HG03066 (cell line): ENCODE data around the gene DCHS2.
A peak's percentile ranks its signal among the peaks of the same experiment; 100 is the strongest.

ENCODE experiments used
- ATAC-seq: cut with Tn5 transposase; IDR thresholded peaks from one replicate; pipeline ENCODE4 v1.9.1; 2021; ENCODE audit warnings: low read depth; ENCODE audit not compliant: unreplicated experiment

DCHS2 gene, protein sequence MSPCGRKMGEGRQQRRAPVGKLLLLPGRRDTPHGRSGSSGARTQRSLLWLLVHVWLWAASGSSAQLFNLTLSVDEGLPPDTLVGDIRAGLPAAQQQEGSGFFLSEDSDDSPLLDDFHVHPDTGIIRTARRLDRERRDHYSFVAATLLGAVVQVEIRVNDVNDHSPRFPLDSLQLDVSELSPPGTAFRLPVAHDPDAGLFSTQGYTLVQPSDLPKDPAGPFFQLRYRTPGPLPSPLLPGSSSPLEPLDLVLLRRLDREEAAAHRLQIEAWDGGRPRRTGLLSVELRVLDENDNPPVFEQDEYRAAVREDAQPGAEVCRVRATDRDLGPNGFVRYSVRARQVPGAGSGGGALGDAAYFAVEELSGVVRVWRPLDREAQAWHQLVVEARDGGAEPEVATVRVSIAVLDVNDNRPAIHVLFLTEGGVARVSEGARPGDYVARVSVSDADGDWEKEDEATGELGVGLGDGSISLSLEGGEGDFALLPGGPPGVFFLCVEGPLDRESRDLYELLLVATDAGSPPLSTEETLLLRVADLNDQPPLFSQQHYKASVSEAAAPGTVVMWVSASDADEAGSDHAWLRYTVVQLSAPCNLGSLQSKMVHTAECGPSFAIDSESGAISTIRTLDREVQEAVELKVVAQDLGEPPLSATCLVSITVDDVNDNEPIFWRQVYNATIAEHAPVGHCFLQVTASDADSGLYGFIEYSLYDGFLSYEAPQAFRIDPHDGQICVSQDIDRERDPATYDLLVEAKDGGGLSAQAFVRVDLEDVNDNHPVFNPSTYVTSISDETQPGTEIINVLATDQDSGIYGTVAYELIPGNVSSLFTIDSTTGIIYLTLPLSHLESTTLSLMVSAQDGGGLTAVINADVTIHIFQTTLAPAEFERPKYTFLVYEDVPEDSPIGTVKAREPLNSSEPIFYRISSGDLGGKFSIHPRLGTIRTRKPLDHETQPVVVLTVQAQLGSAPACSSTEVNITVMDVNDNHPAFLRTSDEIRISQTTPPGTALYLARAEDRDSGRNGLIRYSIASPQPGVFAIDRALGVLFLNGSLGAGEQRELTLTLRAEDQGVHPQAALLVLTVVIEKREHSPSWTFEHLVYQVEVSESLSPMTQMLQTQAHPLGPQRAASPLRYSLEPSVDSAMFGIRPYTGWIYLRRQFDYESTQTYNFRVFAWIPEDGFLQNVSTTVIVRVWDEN (N-terminal part only)

DNA sequence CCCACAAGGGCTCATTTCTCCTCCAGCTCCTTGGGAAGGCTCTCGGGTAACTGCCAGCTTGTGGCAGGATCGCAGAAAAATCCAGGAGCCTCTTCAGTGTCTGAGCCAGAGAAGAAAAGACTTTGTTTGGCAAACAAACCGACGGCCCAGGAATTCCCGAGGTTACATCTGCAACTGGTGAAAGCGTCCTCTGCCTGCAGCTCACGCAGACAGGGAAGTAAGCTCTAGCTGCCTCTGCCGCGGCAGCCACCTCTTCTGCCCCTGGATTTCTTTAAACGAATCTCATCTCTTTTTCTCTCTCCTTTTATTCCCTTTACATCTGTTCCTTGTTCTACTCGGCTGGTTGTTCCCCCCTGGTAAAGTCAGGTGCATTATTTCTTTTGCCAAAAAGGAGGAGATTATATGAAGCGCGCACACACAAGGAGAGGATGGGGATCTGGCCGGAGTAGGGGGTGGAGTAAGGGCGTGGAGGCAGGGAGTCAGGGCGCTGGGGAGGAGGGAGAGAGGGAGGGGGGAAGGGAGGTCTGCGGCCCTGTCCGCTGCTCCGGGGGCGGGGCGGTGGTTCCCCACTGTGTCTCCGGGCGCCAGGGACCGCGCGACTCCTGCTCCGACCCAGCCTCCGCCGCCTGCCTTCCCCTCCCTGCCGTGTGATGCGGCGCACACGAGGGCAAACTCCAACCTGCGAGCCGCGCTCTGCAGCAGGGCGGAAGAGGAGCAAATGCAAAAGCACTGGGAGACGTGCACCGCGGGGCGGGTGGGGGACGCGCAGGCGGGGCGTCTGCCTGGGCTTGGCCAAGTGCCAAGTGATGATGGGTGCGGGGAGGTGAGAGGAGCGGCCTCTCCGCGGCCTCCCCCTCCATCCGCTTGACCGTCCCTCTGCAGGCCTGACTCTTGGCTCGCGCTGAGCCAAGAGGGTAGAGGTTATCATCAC is at the start of gene DCHS2:
TSS of gene DCHS2 (minus strand) at position 459 of the 931 bp plus-strand sequence. CDS start at position 15, 444 bp downstream.
- ATAC-seq, result peak; percentile 60

DNA sequence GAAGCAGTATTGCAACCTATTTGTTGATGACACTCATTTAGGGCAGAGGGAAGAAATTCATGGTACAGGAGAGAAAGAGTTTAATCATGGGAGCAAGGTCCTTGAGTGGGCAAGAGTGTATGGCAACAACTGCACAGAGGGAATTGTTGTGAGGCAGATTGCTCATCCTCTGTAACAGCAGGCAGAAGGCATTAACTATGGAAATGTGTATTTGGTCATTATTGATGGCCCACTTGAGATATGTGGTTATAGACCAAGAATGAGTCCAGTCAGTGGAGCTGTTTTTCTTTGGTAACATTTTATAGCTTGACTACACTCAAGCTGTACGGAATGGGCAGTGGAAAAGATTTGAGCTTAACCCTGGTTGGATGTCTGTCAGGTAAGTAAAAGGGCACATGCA is 42.7 kb upstream of the DCHS2 start:
- ATAC-seq, result no peak

DNA sequence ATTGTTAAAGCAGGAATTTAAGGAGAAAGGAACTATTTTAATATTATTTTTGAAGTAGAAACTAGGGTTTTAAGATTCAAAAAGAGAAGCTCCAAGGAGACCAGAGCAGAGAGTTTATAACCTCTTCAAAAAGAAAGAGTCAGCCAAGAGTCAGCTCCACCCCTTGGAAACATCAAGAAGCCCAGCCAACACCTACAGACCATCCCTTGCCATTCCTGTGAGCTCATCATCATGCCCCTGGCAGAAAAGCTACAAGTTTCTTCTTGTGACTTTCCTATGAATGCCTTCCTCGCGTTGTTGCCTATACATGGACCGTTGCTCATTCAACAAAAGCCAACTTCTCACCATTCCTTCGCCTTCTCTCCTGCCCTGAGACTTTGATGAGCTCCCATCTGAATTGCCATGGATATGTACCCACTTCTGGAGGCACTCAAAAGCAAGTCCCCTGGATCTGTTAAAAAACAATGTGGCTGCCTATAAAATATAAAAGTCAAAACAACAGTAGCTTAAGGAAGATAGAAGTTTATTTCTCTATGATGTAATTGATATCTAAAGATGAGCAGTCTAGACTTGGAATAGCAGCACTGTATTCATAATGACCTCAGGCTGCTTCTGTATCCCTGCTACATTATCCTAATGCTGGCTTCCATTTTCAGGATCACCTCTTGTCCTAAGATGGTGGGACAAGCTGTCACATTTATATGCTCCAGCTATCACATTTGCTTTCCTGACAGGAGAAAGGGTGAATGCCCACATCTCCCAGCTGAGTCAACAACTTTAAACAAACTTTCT is 38.3 kb upstream of the DCHS2 start:
- no peak for ATAC-seq

DNA sequence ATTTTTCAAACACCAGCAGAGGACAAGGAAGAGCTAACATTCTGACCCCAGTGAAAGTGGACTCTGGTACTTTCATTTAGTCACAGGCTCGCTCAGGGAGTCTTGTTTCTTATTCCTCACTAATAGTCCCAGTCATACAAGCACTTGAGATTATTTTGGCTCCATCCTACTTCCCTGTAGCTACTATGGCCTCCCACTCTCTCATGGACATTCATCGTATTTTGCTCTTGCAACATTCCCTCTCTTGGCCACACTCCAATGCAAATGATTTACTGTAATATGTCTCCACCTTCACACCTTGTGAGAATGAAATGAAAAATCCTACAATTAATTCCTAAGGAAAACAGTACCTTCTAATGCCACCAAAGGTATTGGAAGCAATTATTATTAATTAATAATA is 37.3 kb upstream of the DCHS2 start:
- ATAC-seq, result no peak

DNA sequence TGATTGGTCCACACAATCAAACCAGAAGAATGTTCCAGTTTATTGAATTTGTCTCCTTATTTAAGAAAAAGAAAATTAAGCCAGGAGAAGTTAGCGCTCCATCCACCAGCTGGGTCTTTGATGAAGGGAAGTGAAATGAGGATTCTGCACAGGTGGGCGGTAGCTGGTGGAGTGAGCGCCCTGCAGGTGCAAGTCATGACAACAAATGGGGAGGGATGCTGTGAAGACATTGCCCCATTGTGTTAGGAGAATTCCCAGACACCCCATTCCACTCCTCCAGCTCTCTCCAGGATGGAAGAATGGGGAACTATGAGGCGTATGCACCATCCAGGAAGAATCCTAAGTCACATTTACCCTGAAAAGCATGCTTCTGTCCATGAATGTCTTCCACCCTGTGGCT is 35.7 kb upstream of the DCHS2 start:
- ATAC-seq, result no peak

DNA sequence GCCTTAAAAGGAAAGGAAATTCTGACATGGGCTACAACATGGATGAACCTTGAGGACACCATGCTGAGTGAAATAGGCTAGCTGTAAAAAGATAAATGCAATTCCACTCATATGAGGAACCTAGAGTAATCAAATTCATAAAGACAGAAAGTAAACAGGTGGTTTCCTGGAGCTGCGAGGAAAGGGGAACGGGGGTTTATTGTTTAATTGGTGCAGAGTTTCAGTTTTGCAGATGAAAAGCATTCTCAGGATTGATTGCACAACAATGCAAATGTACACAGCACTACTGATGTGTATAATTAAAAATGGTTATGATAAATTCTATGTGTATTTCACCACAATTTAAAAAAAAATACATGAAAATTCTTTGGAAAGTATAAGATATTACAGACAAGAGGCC is 34.6 kb upstream of the DCHS2 start:
- no peak for ATAC-seq

DNA sequence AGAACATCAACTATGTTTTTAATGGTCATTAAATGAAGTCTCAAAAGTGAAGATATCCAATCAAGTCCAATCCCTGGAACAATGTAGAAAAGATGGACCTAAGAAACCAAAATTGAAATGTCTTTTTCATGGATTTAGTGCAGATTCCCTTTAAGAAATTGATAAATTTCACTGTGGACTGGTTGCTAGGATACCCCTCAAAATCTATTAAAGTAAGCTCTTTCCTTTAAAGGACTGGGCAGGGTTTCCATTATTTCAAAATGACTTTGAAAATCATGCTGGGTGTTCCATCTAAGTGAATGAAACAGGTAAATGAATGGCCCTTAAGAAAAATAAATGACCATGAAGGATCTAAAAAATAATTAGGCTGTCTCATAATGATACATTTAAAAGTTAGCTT is 30.0 kb upstream of the DCHS2 start:
- ATAC-seq, result no peak

DNA sequence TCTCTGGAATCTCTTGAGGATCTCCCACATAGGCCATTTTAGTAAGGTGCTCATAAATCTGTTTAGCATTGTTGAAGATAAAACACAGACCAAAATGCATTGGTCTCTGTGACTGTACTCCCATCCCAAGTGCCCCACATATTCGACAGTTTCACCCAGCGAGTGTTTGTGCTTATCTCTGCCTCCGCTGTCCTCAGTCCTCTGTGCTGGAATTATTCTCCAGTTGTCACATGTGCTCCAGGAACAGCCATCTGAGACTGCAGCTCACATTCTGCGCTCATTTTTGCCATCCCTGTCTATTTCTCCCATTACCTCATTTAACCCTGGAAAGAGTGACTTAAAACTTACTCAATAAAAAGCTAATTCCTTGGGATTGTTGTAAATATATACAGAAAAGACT is 27.6 kb upstream of the DCHS2 start:
- ATAC-seq, result no peak

DNA sequence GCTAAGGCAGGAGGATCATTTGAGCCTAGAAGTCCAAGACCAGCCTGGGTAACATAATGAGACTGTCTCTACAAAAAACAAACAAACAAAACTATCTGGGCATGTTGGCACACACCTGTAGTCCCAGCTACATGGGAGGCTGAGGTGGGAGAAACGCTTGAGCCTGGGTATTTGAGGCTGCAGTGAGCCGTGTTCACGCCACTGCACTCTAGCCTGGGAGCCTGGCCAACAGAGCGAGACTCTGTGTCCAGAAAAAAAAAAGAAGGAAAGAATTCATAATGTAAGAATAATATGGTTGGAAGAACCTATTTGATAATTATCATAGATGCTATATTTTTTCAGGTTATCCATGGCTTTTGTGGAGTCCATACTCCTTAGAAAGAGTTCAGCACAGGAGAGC is 26.0 kb upstream of the DCHS2 start:
- no peak for ATAC-seq

DNA sequence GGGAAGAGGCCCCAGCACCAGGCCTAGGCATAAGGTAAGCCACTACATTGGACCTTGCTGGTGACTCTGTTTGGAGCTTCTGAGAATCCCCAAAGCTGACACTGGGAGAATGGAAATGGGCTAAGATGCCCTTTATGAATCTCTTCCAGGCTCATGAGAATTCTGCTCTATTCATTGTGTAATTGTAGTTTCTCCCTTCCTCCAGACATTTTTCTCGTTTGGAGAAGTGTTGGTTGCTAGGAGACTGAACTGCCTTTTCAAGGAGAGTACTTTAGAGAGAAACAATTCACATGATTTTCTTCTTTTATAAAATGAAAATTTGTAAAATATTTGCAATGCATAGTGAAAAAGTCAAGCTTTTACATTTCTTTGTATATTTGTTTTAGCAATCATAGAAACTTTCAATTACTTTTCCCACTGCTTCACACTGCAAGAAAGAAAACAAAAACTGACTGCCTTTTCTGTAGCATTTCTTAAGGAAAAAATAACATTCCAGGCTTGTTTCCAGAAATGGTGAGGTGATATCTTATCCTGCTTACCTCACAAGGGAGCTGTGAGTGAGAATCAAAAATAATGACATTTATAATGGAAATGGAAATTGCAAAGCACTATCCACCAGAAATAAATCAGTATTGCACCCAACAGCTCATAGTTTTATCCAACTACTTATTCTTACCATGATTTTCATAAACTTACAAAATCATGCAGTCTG is 24.9 kb upstream of the DCHS2 start:
- no peak for ATAC-seq

DNA sequence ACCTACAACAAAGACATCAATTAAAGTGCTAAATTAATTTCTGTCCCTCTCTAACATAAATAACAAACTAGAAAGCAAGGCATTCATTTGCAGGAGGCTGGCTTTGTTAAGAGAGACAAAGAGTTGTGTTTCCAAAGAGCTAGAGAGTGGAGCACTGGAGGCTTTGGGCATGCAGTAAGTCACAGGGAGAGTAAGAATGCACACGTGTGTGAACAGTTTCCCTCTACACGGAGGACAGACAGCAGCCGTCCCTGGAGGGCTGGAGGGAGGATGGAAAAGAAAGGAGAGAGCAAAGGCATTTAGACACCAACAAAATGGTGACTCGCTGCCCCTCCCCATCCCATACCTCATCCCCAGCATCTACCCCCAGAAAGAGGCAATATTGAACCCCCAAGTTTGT is 20.4 kb upstream of the DCHS2 start:
- no peak for ATAC-seq

DNA sequence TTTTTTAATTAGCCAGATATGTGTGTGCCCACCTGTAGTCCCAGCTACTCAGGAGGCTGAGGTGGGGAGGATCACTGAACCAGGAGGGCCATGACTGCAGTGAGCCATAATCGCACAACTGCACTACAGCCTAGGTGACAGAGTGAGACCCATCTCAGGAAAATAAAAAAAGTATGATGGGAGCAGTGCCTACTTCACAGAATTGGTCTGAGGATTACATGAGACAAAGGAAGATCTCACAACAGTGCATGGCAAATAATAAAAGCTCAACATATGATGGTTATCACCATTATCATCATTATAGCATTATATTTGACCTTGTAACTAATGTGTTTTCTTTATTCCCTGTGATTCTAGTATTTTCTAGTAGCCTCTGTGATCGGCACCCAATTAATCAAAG is 19.9 kb upstream of the DCHS2 start:
- ATAC-seq, result no peak

DNA sequence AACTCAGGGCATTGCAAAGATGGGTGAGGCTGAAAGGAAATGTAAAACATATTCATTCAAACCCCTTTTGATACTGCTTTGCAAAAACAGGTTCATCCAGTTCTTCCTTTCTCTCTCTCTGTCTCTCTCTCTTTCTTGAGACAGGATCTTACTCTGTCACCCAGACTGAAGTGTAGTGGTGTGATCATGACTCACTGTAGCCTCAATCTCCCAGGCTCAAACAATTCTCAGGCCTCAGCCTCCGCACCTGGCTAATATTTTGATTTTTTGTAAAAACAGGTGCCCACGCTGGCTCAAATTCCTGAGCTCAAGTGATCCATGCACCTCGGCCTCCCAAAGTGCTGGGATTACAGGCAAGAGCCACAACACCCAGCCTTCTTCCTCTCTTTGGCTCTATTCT is 15.6 kb upstream of the DCHS2 start:
- ATAC-seq, result no peak

DNA sequence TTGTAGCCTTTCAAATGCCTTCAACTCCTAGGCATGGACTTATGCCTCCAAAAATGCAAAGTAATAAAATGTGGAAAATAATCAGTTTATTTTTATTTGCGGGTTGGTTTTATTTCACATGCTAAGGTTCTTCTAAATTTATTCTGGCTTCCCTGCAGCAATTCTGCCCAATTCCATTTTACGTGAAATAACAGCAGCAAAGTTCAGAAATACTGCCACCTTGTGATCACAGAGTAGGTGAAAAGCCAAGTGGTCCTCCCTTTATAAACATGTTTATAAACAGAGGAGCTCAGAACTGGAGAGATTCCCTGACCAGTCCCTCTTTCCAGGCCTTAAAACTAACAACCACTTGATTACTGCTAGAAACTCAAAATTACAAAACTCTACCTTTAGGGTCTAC is 14.7 kb upstream of the DCHS2 start:
- ATAC-seq, result peak; percentile 60

DNA sequence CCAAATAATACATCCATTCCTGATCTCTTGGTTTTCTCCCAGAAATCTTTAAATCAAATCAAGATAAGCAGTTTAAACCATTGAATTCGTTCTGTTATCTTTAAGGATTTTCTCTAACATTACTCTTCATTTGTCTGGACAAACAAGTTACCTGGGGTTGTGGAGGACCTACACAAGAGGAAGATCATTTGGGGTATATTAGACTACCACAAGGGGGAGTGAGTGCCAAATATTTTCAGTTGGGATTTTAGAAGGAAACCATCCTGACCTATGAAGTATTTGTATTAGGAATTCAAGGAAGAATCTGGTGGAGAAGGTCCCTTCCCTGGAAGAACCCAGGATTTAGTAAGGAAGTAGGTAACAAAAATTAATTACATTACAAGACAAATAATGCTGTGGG is 12.0 kb upstream of the DCHS2 start:
- no peak for ATAC-seq

DNA sequence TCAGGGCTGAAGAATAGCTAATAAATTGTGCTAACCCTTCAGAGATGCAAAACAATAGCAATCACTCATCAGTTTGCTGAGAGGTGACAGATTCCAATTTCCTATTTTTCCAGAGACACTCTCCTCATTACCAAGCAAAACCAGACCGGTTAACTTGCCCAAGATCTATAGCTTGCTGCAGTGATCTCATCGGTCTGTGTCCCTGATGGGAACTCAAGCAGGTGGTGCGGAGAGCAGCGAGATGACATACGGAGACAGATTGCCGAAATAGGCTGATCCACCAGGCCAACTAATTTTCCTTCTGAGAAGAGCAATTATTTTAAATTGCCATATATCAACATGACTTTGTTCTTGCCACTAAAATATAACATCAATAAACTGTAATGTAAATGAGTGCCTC is 10.5 kb upstream of the DCHS2 start:
- ATAC-seq, result no peak

DNA sequence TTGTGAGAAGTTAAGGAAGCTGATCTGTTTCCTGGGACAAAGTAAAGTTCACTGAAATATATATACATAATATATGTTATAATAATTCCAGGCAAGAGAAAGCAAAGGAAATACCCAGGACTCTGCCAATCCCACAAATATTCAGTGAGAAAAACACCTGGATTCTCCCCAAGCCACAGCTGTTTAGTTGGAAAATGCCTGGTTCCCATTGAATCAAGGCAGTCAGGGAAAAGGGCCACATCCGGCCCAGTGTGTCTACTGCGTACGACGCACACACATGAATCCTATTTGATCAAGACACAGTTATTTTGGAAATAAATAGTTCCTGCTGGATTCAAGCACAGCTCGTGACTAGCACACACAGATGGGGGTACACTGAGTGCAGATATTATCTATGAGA is 6.3 kb upstream of the DCHS2 start:
- ATAC-seq, result no peak

DNA sequence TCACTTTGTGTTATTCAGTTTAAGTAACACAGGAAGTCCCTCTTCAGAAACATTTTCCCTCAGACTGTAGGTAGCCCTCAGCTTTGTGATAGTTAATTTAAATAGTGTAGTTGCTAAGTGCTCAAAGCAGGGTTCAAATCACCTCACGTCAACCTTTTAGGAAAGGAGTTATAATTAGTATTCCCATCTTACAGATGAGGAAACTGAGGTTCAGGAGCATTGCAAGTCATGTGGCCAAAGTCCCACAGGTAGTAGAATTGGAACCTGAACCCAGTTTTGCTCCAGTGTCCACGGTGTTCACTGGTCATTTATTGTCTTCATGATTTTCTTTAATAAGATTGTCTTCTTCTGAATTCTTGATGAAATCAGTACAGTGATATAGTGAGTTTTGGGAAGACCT is 4.3 kb upstream of the DCHS2 start:
- ATAC-seq, result no peak

DNA sequence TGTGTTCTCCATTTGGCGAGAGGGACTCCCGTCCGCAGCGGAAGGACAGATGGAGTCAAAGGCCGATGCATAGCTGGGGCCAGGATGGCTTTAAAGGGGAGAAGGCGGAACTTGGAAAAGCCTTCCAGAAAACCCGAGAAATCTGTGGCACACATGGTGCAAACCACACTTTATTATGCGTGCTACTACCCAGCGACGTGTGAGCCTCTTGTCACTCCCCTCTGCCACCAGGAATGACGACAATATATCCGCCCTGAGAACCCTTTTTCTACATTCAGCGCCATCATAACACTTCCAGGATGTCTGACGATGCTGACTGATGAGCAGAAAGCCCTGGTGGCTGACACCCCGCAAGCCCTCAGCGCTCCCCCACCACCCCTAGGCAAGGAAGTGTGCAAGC is 689 bp upstream of the DCHS2 start:
- no peak for ATAC-seq
